Mammary epithelial cell (primary cell): ENCODE data around the gene PPP1R15B.
"Not testable (repeated sequence)": the region's sequence is repeated elsewhere in the genome, so short reads cannot be mapped to it uniquely, and the experiment has no call there.

Experiments
- CTCF ChIP-seq, 2 donors: IDR thresholded peaks in 1 of 2; conservative IDR thresholded peaks in 1 of 2; 2 replicates each; pipeline ENCODE4 v1.5.1; 2011 to 2012; ENCODE audit warnings: inconsistent platforms in 2 of 2, low read length in 2 of 2, mild to moderate bottlenecking in 2 of 2, control low read depth in 1 of 2, low read depth in 1 of 2; ENCODE audit not compliant: insufficient read depth in 1 of 2; ENCODE audit errors: extremely low read depth in 1 of 2
- EZH2 ChIP-seq: IDR thresholded peaks from 2 replicates; pipeline ENCODE4 v1.6.1; 2012; ENCODE audit warnings: low read length, inconsistent platforms, borderline replicate concordance

GRCh38 chr1:204422061-204422705 is 10.6 kb upstream of the PPP1R15B start:
- not testable (repeated sequence) for TF ChIP-seq EZH2; CTCF (conservative IDR thresholded peaks at IDR 0.05 in 1 of 2, IDR thresholded peaks at IDR 0.05 in 1 of 2; ENCODE audit: extremely low read depth in 1 of 2, insufficient read depth in 1 of 2, low read depth in 1 of 2, low read length in 2 of 2)
